ENCODE results near the gene ITPK1. TPM values are rescaled to one million over a fixed set of nuclear protein-coding genes. Genes with fewer than 3 reads are reported as not detected.

The ITPK1 gene
- total and polyA plus RNA-seq, 2 experiments from 2014 or later, result 33.0 to 42.9 TPM

DNA sequence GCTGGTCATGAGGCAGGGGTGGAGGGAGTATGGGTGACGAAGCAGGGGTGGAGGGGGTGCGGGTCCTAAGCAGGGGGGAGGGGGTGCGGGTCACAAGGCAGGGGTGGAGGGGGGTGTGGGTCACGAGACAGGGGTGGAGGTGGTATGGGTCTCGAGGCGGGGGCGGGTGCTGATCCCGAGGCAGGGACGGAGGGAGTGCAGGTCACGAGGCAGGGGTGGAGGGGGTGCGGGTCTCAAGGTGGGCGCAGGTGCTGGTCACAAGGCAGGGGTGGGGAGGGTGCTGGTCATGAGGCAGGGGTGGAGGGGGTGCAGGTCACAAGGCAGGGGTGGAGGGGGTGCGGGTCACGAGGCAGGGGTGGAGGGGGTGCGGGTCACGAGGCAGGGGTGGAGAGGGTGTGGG, 56.5 kb downstream of the ITPK1 start:
- no peak overlapping the region for H3K4me3 ChIP-seq

DNA sequence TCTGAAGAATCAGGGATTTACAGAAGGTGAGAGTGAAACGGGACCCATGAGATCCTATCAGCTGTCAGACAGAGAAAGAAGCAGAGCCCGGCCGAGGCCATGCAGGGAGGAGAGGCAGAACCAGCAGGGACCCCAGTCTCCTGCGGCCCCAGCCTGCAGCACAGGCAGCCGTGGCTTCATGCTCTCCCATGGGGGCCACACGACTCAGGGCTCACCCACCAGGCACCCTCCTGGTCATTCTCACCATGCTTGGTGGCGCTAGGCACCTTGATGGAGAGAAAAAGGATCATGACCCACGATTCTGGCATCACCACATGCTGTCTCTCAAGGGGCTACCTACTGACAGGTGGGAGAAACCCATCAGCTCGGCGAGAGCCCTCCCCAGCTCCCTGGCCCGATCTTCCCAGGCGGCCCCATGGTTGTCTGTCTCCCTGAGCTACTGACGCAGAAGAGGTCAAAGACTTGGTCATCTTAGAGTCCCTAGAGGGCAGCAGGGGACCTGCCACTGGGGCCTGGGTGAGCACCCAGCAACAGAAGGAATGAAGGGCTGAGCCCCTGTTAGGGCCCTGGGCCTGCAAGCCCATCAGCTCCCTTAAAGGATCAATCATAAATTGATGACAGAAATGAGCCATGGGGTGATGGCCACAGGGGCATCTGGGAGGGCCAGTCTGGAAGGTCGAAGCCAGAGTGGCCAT, 58.0 kb downstream of the ITPK1 start:
- TF ChIP-seq, protein P1, sequence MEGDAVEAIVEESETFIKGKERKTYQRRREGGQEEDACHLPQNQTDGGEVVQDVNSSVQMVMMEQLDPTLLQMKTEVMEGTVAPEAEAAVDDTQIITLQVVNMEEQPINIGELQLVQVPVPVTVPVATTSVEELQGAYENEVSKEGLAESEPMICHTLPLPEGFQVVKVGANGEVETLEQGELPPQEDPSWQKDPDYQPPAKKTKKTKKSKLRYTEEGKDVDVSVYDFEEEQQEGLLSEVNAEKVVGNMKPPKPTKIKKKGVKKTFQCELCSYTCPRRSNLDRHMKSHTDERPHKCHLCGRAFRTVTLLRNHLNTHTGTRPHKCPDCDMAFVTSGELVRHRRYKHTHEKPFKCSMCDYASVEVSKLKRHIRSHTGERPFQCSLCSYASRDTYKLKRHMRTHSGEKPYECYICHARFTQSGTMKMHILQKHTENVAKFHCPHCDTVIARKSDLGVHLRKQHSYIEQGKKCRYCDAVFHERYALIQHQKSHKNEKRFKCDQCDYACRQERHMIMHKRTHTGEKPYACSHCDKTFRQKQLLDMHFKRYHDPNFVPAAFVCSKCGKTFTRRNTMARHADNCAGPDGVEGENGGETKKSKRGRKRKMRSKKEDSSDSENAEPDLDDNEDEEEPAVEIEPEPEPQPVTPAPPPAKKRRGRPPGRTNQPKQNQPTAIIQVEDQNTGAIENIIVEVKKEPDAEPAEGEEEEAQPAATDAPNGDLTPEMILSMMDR (IDR thresholded peaks at IDR 0.05; ENCODE audit: low read depth, low read length), result no peak
- no peak overlapping the region for H3K4me3 ChIP-seq
- no peak for DNase-seq (ENCODE audit: low read depth in 1 of 2, low spot score in 1 of 2)
- no peaks in the 10 kb centered on the region for H3K36me3 ChIP-seq
- no peak overlapping the region for H3K27ac ChIP-seq
- no peaks in the 10 kb centered on the region for H3K27me3 ChIP-seq
- no peaks in the 10 kb centered on the region for H3K9me3 ChIP-seq (ENCODE audit: low read depth)
- peaks cover 38% of the 10 kb centered on the region for H3K4me1 ChIP-seq (ENCODE audit: low read depth)

More for the DNA sequence above, 56.5 kb downstream of the ITPK1 start:
- no peaks in the 10 kb centered on the region for H3K9me3 ChIP-seq (ENCODE audit: low read depth)
- DNase-seq (ENCODE audit: low read depth in 1 of 2, low spot score in 1 of 2), result no peak
- H3K27ac ChIP-seq, result no peak overlapping the region
- TF ChIP-seq, protein P1 (IDR thresholded peaks at IDR 0.05; ENCODE audit: low read depth, low read length), result no peak
- H3K27me3 ChIP-seq, result no peaks in the 10 kb centered on the region
- H3K36me3 ChIP-seq, result no peaks in the 10 kb centered on the region
- peaks cover 33% of the 10 kb centered on the region for H3K4me1 ChIP-seq (ENCODE audit: low read depth)

DNA sequence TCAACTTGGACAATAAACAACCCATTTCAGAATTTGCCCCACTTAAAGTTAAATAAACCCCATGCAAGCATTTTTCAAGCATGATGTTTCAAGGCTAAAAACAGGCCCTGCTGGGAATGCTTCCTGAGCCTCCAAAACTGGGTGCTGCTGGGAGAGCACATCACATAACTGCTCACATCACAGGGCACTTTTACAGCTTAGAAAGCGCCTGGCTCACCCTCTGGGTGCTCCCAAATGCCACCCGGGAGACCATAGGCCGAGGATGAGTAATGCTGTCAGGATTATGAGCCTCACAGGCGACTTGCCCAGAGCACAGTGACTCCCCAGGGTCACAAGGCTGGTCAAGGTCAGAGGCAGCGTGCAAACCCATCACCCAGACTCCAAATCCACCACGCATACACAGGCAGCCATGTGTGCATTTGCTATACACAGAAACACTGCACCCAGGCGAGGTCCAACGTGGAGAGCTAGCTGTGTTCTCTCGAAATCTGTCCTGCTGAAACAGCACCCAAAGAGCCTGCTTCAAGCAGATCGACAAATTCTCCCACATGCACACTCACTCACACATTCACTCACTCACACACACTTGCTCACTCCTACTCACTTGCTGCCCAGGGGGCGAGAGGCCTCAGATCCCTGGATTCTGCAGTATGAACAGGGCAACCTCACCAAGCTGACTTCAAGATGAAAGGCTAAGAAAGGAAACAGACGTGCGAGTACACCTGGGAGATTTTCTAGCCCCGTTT, 58.7 kb downstream of the ITPK1 start:
- Histone ChIP-seq H3K4me3 (no peak overlapping the region), H3K4me1 (ENCODE audit: low read depth) (peaks cover 32% of the 10 kb centered on the region), H3K27me3 (no peaks in the 10 kb centered on the region), H3K27ac (no peak overlapping the region), H3K36me3 (no peaks in the 10 kb centered on the region), H3K9me3 (ENCODE audit: low read depth) (no peaks in the 10 kb centered on the region)
- DNase-seq (ENCODE audit: low read depth in 1 of 2, low spot score in 1 of 2), result no peak
- TF ChIP-seq, protein P1 (IDR thresholded peaks at IDR 0.05; ENCODE audit: low read depth, low read length), result no peak

DNA sequence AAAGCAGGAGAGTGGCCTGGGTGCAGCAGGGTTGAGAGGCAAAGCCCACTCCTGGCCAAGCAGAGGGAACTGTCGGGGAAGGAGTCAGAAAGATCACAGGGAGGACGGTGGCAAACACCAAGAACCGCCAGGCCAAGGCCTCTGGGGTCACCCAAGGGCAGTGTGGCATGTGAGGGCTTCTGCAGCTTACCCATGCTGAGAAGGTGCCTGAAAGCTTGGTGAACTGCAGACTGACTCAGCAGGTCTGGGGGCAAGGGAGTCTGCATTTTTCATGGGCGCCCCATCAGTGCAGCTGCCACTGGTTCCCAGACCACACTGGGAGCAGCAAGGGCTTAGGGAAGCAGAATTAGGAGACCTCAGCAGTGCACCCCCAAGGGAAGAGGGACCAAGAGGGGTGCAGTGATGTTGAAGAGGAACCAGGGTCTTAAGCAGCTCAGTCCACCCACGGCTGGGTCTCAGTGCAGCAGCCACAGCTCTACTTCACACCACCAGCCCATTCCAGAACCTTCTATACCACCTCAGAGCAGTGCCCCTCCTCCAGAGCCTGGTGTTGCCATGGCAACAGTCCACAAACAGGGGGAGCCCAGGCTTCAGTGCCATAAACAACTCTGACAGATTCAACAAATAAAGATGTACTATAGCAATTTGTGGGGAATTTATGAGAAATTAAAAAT, 59.4 kb downstream of the ITPK1 start:
- Histone ChIP-seq H3K27ac (no peak overlapping the region), H3K9me3 (ENCODE audit: low read depth) (no peaks in the 10 kb centered on the region), H3K4me1 (ENCODE audit: low read depth) (peaks cover 25% of the 10 kb centered on the region), H3K27me3 (no peaks in the 10 kb centered on the region), H3K4me3 (no peak overlapping the region), H3K36me3 (no peaks in the 10 kb centered on the region)
- no peak for DNase-seq (ENCODE audit: low read depth in 1 of 2, low spot score in 1 of 2)
- TF ChIP-seq, protein P1 (IDR thresholded peaks at IDR 0.05; ENCODE audit: low read depth, low read length), result no peak

DNA sequence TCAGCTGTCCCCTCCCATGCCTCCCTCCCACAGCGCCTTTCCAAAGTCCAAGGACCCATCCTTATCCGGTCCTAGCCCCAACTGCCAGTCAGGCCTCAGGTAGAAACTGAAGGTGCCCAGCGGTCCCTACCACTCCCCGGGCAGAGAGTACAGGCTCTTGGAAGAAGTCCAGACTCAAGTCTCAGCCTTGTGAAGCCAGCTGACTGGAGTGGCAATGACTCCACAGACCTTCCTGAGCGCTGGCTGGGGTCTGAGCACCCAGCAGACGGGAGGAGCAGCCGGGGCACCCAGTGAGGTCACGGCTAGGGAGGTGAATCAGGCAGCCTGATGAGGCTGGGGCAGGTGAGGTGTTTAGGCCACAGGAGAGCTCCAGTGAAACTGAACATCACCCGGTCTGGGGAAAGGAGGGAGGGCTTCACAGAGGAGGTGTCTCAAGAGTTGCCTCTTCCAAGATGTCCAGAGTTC, 60.0 kb downstream of the ITPK1 start:
- Histone ChIP-seq H3K27ac (no peak overlapping the region), H3K4me3 (no peak overlapping the region), H3K27me3 (no peaks in the 10 kb centered on the region), H3K36me3 (no peaks in the 10 kb centered on the region), H3K4me1 (ENCODE audit: low read depth) (peaks cover 19% of the 10 kb centered on the region), H3K9me3 (ENCODE audit: low read depth) (no peaks in the 10 kb centered on the region)
- DNase-seq (ENCODE audit: low read depth in 1 of 2, low spot score in 1 of 2), result no peak
- TF ChIP-seq, protein P1 (IDR thresholded peaks at IDR 0.05; ENCODE audit: low read depth, low read length), result no peak
